ENCODE results near the gene NRXN3.

NRXN3 gene

DNA sequence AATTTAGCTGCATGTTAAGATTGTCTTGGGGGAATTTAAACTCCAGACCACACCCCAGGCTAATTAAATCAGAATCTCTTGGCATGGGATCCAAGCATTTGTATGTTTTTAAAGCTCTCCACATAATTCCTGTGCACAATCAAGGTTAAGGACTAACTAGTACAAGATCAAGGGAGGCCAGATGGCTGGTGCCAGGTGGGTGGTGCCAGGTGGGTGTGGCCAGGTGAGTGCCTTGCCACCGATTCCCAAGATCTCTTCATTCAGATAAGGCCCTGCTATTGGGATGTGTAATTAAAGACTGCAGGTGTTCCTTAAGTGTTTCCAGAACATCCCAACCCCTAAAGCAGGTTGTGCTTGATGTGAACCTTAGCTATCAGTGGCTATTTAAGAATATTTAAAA, 75.1 kb downstream of the NRXN3 start:
- no peak for DNase-seq (ENCODE audit: extremely low spot score)
- ChIA-PET CTCF (no interaction called here), POLR2A (no interaction called here)
- TF ChIP-seq L3MBTL2 (conservative IDR thresholded peaks at IDR 0.05) (no peak), SP1 (IDR thresholded peaks at IDR 0.05) (no peak), NFRKB (IDR thresholded peaks at IDR 0.05) (no peak), ARNT (IDR thresholded peaks at IDR 0.05) (no peak), HDGF (IDR thresholded peaks at IDR 0.05; ENCODE audit: borderline replicate concordance) (no peak), BHLHE40 (IDR thresholded peaks at IDR 0.05; ENCODE audit: borderline replicate concordance) (no peak), TARDBP (IDR thresholded peaks at IDR 0.05) (no peak), SUZ12 (IDR thresholded peaks at IDR 0.05) (no peak), LEF1 (IDR thresholded peaks at IDR 0.05; ENCODE audit: borderline replicate concordance) (no peak), ELF4 (IDR thresholded peaks at IDR 0.05) (no peak), FOXK2 (IDR thresholded peaks at IDR 0.05) (no peak), FOXM1 (IDR thresholded peaks at IDR 0.05; ENCODE audit: borderline replicate concordance) (no peak), FOXA1 (IDR thresholded peaks at IDR 0.05) (no peak), CTBP1 (IDR thresholded peaks at IDR 0.05; ENCODE audit: borderline replicate concordance) (no peak), ZNF384 (IDR thresholded peaks at IDR 0.05) (no peak)
- TF ChIP-seq, protein P1, sequence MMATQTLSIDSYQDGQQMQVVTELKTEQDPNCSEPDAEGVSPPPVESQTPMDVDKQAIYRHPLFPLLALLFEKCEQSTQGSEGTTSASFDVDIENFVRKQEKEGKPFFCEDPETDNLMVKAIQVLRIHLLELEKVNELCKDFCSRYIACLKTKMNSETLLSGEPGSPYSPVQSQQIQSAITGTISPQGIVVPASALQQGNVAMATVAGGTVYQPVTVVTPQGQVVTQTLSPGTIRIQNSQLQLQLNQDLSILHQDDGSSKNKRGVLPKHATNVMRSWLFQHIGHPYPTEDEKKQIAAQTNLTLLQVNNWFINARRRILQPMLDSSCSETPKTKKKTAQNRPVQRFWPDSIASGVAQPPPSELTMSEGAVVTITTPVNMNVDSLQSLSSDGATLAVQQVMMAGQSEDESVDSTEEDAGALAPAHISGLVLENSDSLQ (IDR thresholded peaks at IDR 0.05) = no peak

DNA sequence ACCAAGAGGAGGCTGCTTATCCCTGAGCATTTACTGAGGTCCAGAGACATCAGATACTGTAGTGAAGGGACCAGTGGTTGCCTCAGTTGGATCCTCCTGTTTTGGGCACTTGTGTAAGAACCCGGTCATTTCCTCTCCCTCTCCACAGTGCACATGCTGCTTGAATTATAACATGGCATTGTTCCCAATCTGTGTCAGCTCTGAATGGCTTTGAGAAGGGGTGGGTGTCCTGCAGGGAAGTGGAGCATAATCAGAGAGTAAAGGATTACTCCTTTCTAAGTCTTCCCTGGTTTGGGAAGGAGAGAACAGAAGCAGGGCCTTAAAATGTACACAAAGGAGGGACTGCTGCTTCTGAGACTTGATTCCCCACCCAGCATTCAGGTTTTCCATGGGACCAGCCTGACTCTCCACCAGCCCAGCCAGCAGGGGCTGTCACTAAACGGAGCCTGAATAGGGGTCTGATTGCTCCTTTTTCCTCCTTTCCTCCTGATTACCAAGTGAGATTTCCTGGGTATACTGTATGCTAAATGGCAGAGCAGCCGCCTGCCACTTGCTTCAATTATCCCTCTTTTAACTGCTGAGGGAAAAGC, 78.4 kb downstream of the NRXN3 start:
- DNase-seq (ENCODE audit: extremely low spot score) = no peak
- no peak for TF ChIP-seq FOXM1 (IDR thresholded peaks at IDR 0.05; ENCODE audit: borderline replicate concordance)
- no peak for TF ChIP-seq L3MBTL2 (conservative IDR thresholded peaks at IDR 0.05)
- no peak for TF ChIP-seq ELF4 (IDR thresholded peaks at IDR 0.05)
- no peak for TF ChIP-seq NFRKB (IDR thresholded peaks at IDR 0.05)
- no peak for TF ChIP-seq SP1 (IDR thresholded peaks at IDR 0.05)
- ChIA-PET CTCF (no interaction called here), POLR2A (no interaction called here)

DNA sequence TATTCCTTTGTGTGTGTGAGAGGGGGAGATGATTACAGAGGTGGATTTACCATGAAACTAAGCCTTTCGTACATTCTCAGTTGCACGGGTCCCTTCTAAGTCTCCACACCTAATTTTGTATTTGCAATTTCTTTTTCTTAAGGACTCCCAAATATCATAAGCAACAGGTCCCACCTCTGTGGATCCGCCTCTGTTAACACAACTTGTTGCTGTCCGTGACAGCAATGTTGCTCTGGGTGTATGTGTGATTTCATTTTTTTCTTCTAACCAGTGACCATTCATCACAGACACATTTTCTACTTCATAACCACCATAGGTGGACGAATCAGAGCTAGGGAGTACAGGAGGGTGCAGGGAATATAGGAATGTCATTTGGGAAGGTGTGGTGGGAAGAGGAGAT, 81.1 kb downstream of the NRXN3 start:
- CTCF ChIA-PET = no interaction called here
- TF ChIP-seq ELF4 (IDR thresholded peaks at IDR 0.05) (no peak), TARDBP (IDR thresholded peaks at IDR 0.05) (no peak), BHLHE40 (IDR thresholded peaks at IDR 0.05; ENCODE audit: borderline replicate concordance) (no peak), L3MBTL2 (conservative IDR thresholded peaks at IDR 0.05) (no peak), CTBP1 (IDR thresholded peaks at IDR 0.05; ENCODE audit: borderline replicate concordance) (no peak), FOXM1 (IDR thresholded peaks at IDR 0.05; ENCODE audit: borderline replicate concordance) (no peak), FOXA1 (IDR thresholded peaks at IDR 0.05) (no peak), ARNT (IDR thresholded peaks at IDR 0.05) (no peak), LEF1 (IDR thresholded peaks at IDR 0.05; ENCODE audit: borderline replicate concordance) (no peak), HDGF (IDR thresholded peaks at IDR 0.05; ENCODE audit: borderline replicate concordance) (no peak), SP1 (IDR thresholded peaks at IDR 0.05) (no peak), SUZ12 (IDR thresholded peaks at IDR 0.05) (no peak), NFRKB (IDR thresholded peaks at IDR 0.05) (no peak)
- TF ChIP-seq, protein P1 (IDR thresholded peaks at IDR 0.05) = no peak
- POLR2A ChIA-PET = no interaction called here
- no peak for DNase-seq (ENCODE audit: extremely low spot score)

DNA sequence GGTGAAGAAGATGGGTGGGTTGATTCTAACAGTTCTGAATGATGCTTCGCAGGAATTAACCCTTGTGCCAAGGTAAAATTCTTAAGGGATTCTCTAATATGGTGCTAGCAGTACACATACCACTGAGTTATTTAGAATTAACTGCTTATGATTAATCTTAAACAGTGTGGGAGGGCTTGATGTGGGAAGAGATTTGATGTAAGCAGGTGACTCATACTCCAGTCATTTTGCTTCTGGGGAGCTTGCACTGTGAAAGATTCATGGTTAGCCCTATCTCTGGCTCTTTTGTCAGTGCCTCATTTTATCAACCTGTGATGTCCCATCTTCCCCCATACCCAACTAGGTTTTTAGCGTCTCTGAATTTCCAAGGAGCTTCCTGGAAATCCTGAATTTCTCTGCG, 83.8 kb downstream of the NRXN3 start:
- no peak for DNase-seq (ENCODE audit: extremely low spot score)
- ChIA-PET POLR2A (no interaction called here), CTCF (no interaction called here)
- TF ChIP-seq, protein P1 (IDR thresholded peaks at IDR 0.05) = no peak
- no peak for TF ChIP-seq ARNT (IDR thresholded peaks at IDR 0.05)
- no peak for TF ChIP-seq SUZ12 (IDR thresholded peaks at IDR 0.05)
- no peak for TF ChIP-seq TARDBP (IDR thresholded peaks at IDR 0.05)
- no peak for TF ChIP-seq FOXM1 (IDR thresholded peaks at IDR 0.05; ENCODE audit: borderline replicate concordance)
- TF ChIP-seq NFRKB (IDR thresholded peaks at IDR 0.05) = no peak
- no peak for TF ChIP-seq FOXK2 (IDR thresholded peaks at IDR 0.05)
- no peak for TF ChIP-seq SP1 (IDR thresholded peaks at IDR 0.05)
- no peak for TF ChIP-seq BHLHE40 (IDR thresholded peaks at IDR 0.05; ENCODE audit: borderline replicate concordance)
- TF ChIP-seq LEF1 (IDR thresholded peaks at IDR 0.05; ENCODE audit: borderline replicate concordance) = no peak
- no peak for TF ChIP-seq ELF4 (IDR thresholded peaks at IDR 0.05)
- TF ChIP-seq CTBP1 (IDR thresholded peaks at IDR 0.05; ENCODE audit: borderline replicate concordance) = no peak
- no peak for TF ChIP-seq HDGF (IDR thresholded peaks at IDR 0.05; ENCODE audit: borderline replicate concordance)
- no peak for TF ChIP-seq L3MBTL2 (conservative IDR thresholded peaks at IDR 0.05)
- no peak for TF ChIP-seq FOXA1 (IDR thresholded peaks at IDR 0.05)

DNA sequence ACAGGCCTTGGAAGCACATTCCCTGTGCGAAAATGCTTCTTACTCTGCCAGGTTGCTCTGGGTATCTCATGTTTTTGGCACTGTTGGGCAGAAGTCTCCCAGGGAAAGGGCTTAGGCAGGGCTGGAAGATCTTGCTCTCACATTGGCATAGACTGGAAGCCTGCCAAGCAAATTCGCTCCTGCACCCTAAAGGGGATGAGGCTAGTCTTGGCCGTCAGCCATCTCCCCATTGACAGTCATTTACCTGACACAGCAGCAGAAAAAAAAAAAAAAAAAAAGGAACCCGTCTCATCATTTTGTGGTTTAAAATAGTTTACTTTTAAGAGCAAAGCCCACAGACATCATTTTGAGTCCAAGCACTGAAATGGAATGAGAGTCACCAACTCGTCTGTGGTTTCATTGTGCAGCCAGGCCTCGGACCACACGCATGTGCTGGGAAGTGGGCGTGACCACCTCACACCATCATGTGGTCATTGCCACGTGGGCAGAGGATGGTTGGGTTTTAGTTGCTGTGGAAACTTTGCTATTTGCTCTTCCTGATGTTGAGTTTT, 84.8 kb downstream of the NRXN3 start:
- TF ChIP-seq ELF4 (IDR thresholded peaks at IDR 0.05) = no peak
- no peak for TF ChIP-seq FOXA1 (IDR thresholded peaks at IDR 0.05)
- DNase-seq (ENCODE audit: extremely low spot score) = no peak
- ChIA-PET POLR2A (no interaction called here), CTCF (no interaction called here)

DNA sequence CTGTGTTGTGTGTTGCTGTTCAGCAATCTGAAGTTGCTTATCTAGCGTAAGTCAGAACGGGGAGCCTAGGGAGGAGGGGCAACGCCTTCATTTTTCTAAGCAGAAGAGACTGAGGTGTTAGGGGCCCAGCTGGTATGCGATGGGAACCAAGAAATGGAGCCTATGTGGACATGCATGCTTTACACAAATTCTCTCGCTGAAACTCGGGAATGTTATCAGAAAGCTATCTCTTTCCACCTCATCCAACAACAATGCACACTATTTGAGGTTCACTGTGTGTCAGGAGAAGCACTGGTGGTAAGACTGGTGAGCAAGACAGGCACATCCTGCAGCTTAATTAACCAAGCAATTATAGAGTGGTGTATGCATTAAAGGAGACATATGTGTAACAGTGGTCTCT, 89.7 kb downstream of the NRXN3 start:
- DNase-seq (ENCODE audit: extremely low spot score) = no peak
- CTCF ChIA-PET = no interaction called here
- TF ChIP-seq ZNF384 (IDR thresholded peaks at IDR 0.05) = no peak
- TF ChIP-seq BHLHE40 (IDR thresholded peaks at IDR 0.05; ENCODE audit: borderline replicate concordance) = no peak
- no peak for TF ChIP-seq NFRKB (IDR thresholded peaks at IDR 0.05)
- TF ChIP-seq LEF1 (IDR thresholded peaks at IDR 0.05; ENCODE audit: borderline replicate concordance) = no peak
- TF ChIP-seq FOXA1 (IDR thresholded peaks at IDR 0.05) = no peak
- no peak for TF ChIP-seq ELF4 (IDR thresholded peaks at IDR 0.05)
- no peak for TF ChIP-seq SP1 (IDR thresholded peaks at IDR 0.05)
- TF ChIP-seq L3MBTL2 (conservative IDR thresholded peaks at IDR 0.05) = no peak
- no peak for TF ChIP-seq TARDBP (IDR thresholded peaks at IDR 0.05)
- TF ChIP-seq HDGF (IDR thresholded peaks at IDR 0.05; ENCODE audit: borderline replicate concordance) = no peak
- no peak for TF ChIP-seq CTBP1 (IDR thresholded peaks at IDR 0.05; ENCODE audit: borderline replicate concordance)
- no peak for TF ChIP-seq FOXM1 (IDR thresholded peaks at IDR 0.05; ENCODE audit: borderline replicate concordance)
- POLR2A ChIA-PET = no interaction called here

Data from HEK293T (cell line).